MCF 10A (cell line): Measurements from ENCODE around the gene PTPN23. TPM values are rescaled to one million over a fixed set of nuclear protein-coding genes. Genes with fewer than 3 reads are reported as not detected.

Experiments used
- BruUV-seq: library from RNA; stranded (reverse); fragments of 400-500 nt; replicated peaks from 2 replicates; lab custom pipeline; 2021; lab: Mats Ljungman, UMichigan
- CTCF ChIA-PET: fragments of 300-600 bp; sonication (Branson Sonifier 250); formaldehyde crosslinking; extraction: SDS; loops from one replicate; lab custom pipeline; 2021; ENCODE audit warnings: antibody characterized with exemption, inconsistent platforms; lab: Yijun Ruan, JAX
- POLR2A ChIA-PET: fragments of 300-600, 350-650 bp; sonication (Branson Sonifier 250); formaldehyde crosslinking; extraction: SDS; loops from one replicate; lab custom pipeline; 2020; ENCODE audit warnings: antibody characterized with exemption, inconsistent platforms; lab: Yijun Ruan, JAX
- DNase-seq: peaks from one replicate; pipeline ENCODE4 v3.0.0-alpha.2; 2018; ENCODE audit not compliant: unreplicated experiment
- H3K27ac Mint-ChIP-seq: one replicate; pipeline ENCODE4 v1.8.0; 2022; ENCODE audit warnings: mild to moderate bottlenecking, low read depth, mixed read lengths; ENCODE audit not compliant: unreplicated experiment
- H3K27me3 Mint-ChIP-seq: one replicate; pipeline ENCODE4 v1.8.0; 2022; ENCODE audit warnings: mixed read lengths; ENCODE audit not compliant: insufficient read depth, unreplicated experiment
- H3K36me3 Mint-ChIP-seq: one replicate; pipeline ENCODE4 v1.8.0; 2022; ENCODE audit warnings: mild to moderate bottlenecking, moderate library complexity, mixed read lengths; ENCODE audit not compliant: insufficient read depth, unreplicated experiment
- H3K4me1 Mint-ChIP-seq: one replicate; pipeline ENCODE4 v1.8.0; 2022; ENCODE audit warnings: mixed read lengths; ENCODE audit not compliant: insufficient read depth, unreplicated experiment
- H3K4me3 Mint-ChIP-seq: one replicate; pipeline ENCODE4 v1.8.0; 2022; ENCODE audit warnings: mild to moderate bottlenecking, moderate library complexity, mixed read lengths; ENCODE audit not compliant: unreplicated experiment
- H3K9me3 Mint-ChIP-seq: one replicate; pipeline ENCODE4 v1.8.0; 2022; ENCODE audit warnings: mixed read lengths; ENCODE audit not compliant: unreplicated experiment
- intact Hi-C: fragments of 100-400 bp; cut with micrococcal nuclease; formaldehyde crosslinking; loops from 2 replicates; pipeline ENCODE4 v1.14.1; 2022
- total RNA-seq: library from RNA; stranded (reverse); gene quantifications from 2 replicates; pipeline ENCODE4 v1.2.3, GENCODE V29; 2022
- TF ChIP-seq, protein P1 (sequence below): fragments of 200-600 bp; IDR thresholded peaks from one replicate; pipeline ENCODE4 v1.8.0; 2022; ENCODE audit warnings: antibody characterized with exemption, mild to moderate bottlenecking; ENCODE audit not compliant: unreplicated experiment

Gene PTPN23
- total RNA-seq, 1 experiment from 2014 or later, result 44.5 TPM

DNA sequence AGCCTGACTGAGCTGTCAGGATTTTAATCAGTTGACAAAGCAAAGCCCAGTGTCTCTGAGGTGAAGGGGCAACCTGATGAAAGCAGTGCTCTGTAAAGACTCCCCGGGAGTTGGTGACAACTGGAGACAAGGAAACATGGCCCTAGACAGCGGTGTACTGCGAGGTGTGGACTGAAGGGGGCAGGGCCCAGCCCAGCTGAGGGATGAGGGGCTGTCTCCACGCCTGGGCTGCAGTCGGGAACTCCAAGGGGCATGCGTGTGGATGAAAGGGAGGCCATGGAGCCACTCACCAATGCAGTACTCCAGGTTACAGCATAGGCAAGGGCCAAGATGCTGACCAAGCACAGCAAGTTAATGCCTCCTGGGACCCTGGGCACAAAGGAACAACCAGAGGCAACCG lies 49.8 kb downstream of the PTPN23 start:
- ChIA-PET CTCF (interaction anchor here (0.7 to 2.7 kb wide), 2 partner anchors 9 kb away, joined by 3 to 15 read pairs; no protein-coding TSS in a partner anchor), POLR2A (interaction anchor here (0.8 kb wide), 1 partner anchor 13 kb away, joined by 3 read pairs; no protein-coding TSS in a partner anchor)
- BruUV-seq, result no TSS peak
- H3K4me1 Mint-ChIP-seq, result no peaks in the 10 kb centered on the region
- peaks cover 58% of the 10 kb centered on the region for H3K36me3 Mint-ChIP-seq
- TF ChIP-seq, protein P1, sequence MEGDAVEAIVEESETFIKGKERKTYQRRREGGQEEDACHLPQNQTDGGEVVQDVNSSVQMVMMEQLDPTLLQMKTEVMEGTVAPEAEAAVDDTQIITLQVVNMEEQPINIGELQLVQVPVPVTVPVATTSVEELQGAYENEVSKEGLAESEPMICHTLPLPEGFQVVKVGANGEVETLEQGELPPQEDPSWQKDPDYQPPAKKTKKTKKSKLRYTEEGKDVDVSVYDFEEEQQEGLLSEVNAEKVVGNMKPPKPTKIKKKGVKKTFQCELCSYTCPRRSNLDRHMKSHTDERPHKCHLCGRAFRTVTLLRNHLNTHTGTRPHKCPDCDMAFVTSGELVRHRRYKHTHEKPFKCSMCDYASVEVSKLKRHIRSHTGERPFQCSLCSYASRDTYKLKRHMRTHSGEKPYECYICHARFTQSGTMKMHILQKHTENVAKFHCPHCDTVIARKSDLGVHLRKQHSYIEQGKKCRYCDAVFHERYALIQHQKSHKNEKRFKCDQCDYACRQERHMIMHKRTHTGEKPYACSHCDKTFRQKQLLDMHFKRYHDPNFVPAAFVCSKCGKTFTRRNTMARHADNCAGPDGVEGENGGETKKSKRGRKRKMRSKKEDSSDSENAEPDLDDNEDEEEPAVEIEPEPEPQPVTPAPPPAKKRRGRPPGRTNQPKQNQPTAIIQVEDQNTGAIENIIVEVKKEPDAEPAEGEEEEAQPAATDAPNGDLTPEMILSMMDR, result no peak
- no peak for DNase-seq
- no peaks in the 10 kb centered on the region for H3K27me3 Mint-ChIP-seq
- H3K4me3 Mint-ChIP-seq, result no peak overlapping the region
- no peak overlapping the region for H3K27ac Mint-ChIP-seq
- intact Hi-C loops, result no loop called here
- no peaks in the 10 kb centered on the region for H3K9me3 Mint-ChIP-seq

DNA sequence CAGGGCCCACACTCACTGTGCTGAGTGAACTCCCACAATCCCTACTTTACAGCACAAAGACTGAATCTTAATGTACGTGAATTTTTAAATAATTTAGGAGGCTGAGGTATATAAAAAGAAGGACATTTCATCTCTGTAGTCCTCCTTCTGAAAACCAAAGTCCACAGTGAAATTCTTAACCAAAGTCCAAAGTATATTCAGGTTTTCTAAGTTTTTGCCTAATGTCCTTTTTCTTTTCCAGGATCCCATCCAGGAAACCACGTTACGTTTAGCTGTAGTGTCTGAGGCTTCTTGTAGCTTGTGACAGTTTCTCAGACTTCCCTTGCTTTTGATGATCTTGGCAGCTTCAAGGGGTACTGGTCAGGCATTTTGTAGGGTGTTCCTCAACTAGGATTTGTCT lies 50.4 kb downstream of the PTPN23 start:
- BruUV-seq, result no TSS peak
- H3K27me3 Mint-ChIP-seq, result no peaks in the 10 kb centered on the region
- no peak overlapping the region for H3K27ac Mint-ChIP-seq
- ChIA-PET CTCF (interaction anchor here (0.6 to 2.7 kb wide), 2 partner anchors 10 to 32 kb away, joined by 3 to 15 read pairs; no protein-coding TSS in a partner anchor), POLR2A (interaction anchor here (0.8 to 1.2 kb wide), 2 partner anchors 9 to 13 kb away, joined by 3 to 4 read pairs; no protein-coding TSS in a partner anchor)
- H3K4me3 Mint-ChIP-seq, result no peak overlapping the region
- peaks cover 58% of the 10 kb centered on the region for H3K36me3 Mint-ChIP-seq
- H3K9me3 Mint-ChIP-seq, result no peaks in the 10 kb centered on the region
- TF ChIP-seq, protein P1, result no peak
- DNase-seq, result no peak
- intact Hi-C loops, result no loop called here
- no peaks in the 10 kb centered on the region for H3K4me1 Mint-ChIP-seq

DNA sequence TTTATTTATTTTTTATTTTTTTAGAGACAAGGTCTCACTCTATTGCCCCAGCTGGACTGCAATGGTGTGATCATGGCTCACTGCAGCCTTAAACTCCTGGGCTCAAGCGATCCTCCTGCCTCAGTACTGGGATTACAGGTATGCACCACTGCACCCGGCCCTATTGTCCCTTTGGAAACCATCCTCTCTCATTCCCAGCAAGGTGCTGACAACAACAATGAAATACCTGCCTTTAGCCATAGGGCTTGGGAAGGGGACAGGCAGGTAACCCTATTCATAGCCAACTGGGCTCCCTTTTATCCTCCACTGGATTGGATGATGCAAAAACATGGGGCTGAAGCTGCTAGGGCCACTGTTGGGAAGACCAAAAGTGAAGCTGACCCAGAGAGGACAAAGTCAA lies 51.9 kb downstream of the PTPN23 start:
- Mint-ChIP-seq H3K4me1 (no peaks in the 10 kb centered on the region), H3K9me3 (no peaks in the 10 kb centered on the region), H3K4me3 (no peak overlapping the region), H3K36me3 (peaks cover 62% of the 10 kb centered on the region), H3K27ac (no peak overlapping the region), H3K27me3 (no peaks in the 10 kb centered on the region)
- ChIA-PET POLR2A (no interaction called here), CTCF (interaction anchor here (0.6 kb wide), 1 partner anchor 45 kb away, joined by 3 read pairs; no protein-coding TSS in a partner anchor)
- intact Hi-C loops, result no loop called here
- no peak for DNase-seq
- TF ChIP-seq, protein P1, result no peak
- BruUV-seq, result no TSS peak

DNA sequence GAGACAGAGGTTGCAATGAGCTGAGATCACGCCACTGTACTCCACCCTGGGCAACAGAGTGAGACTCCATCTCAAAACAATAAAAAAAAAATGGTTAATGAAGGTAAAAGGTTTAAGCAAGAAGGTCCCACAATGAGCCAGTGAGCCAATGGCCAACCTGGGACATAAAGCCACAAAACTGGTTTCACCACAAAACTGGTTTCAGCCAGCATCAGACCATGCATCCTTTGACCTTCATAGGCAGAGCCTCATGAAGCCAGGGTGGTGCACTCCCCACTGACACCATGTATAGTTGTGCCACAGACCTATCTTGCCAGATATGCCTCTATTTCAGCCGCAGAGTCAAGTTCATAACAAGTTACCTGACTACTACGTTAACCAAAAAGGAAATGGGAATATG lies 53.0 kb downstream of the PTPN23 start:
- ChIA-PET POLR2A (interaction anchor here (0.5 to 1.2 kb wide), 2 partner anchors 9 to 577 kb away, joined by 3 read pairs; no protein-coding TSS in a partner anchor), CTCF (interaction anchor here (0.6 to 3.7 kb wide), 3 partner anchors 10 to 391 kb away, joined by 3 to 21 read pairs (median 3); no protein-coding TSS in a partner anchor)
- no peaks in the 10 kb centered on the region for H3K27me3 Mint-ChIP-seq
- H3K27ac Mint-ChIP-seq, result no peak overlapping the region
- intact Hi-C loops, result no loop called here
- no peak overlapping the region for H3K4me3 Mint-ChIP-seq
- H3K9me3 Mint-ChIP-seq, result no peaks in the 10 kb centered on the region
- BruUV-seq, result no TSS peak
- H3K36me3 Mint-ChIP-seq, result peaks cover 64% of the 10 kb centered on the region
- TF ChIP-seq, protein P1, result no peak
- DNase-seq, result no peak
- no peaks in the 10 kb centered on the region for H3K4me1 Mint-ChIP-seq
